ENCODE data around the gene MORC4.

MORC4 gene

DNA sequence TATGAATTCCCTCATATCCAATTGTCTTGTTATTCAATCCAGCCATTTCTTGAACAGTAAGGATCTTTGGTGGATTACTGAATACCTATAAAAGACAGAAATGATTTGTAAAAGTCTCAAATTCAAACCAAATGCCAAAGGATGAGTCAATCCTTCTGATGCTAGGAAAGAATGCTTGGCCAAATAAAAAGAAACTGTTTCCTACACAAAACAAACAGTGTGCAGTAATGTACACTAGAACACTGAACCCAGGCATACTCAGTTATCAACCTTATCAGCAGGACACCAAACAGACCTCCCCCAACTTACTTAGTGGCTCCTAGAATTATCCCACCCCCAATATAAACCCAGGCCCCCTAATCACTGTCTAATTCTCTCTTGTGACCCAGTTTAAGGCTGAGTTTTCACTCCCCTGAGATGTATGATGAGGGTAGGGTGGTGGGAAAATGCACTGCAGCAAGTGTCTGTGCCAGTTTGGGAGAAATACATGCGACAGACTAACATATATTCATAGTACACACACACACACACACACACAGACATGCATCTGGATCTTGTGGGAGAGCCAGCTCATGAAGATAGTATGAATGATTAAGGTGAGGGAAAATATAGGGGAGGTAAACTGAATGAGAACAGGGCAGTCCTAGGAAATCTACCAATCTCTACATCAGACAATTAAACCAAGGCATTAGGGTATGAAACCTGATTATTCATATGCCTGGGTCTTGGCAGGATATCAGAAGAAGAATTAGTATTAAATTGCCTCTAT lies 44.8 kb downstream of the MORC4 start:
- DNase-seq (ENCODE audit: low read depth), result no peak
- no peak overlapping the region for H3K4me3 ChIP-seq (ENCODE audit: low read depth, low read length)
- TF ChIP-seq, protein P1, sequence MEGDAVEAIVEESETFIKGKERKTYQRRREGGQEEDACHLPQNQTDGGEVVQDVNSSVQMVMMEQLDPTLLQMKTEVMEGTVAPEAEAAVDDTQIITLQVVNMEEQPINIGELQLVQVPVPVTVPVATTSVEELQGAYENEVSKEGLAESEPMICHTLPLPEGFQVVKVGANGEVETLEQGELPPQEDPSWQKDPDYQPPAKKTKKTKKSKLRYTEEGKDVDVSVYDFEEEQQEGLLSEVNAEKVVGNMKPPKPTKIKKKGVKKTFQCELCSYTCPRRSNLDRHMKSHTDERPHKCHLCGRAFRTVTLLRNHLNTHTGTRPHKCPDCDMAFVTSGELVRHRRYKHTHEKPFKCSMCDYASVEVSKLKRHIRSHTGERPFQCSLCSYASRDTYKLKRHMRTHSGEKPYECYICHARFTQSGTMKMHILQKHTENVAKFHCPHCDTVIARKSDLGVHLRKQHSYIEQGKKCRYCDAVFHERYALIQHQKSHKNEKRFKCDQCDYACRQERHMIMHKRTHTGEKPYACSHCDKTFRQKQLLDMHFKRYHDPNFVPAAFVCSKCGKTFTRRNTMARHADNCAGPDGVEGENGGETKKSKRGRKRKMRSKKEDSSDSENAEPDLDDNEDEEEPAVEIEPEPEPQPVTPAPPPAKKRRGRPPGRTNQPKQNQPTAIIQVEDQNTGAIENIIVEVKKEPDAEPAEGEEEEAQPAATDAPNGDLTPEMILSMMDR (IDR thresholded peaks at IDR 0.05; ENCODE audit: low read depth, low read length, missing control alignments), result no peak
- in situ Hi-C loops (cut with HindIII; ENCODE audit: low sequenced_read_pairs), result no loop called here

DNA sequence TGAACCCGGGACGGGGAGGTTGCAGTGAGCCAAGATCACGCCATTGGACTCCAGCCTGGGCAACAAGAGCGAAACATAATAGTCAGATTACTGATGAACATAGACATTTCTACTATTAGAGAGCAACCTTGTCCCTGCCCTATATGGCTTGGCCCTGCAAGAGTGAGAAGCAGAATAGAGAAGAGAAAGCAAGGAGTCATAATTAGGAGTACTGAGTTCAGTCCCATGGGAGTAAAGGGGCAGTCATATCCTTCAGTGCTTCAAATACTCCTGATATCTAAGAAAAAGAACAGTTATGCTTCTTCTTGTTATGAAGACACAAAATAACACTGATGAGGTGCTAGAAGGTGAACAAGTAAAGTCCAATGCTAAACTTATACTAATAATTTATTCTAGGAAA lies 46.0 kb downstream of the MORC4 start:
- no peak for DNase-seq (ENCODE audit: low read depth)
- in situ Hi-C loops (cut with HindIII; ENCODE audit: low sequenced_read_pairs), result no loop called here
- no peak overlapping the region for H3K4me3 ChIP-seq (ENCODE audit: low read depth, low read length)
- TF ChIP-seq, protein P1 (IDR thresholded peaks at IDR 0.05; ENCODE audit: low read depth, low read length, missing control alignments), result no peak

DNA sequence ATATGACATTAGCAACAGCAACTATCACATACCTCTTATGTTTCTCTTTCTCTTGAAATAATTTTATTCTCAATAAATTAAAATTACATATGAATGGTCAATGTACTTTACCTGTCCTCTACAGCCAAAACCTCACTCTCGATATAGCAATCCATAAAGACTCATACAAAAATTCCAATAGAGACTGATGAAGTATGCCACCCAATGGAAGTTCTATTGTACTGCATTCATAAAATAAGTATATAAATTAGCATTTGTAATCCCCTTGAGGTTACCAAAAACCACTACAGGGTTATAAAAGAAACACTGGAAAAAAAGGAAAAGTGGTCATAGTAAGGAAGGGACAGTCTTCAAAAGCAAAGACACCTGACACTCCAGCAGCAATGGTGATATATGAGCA lies 47.0 kb downstream of the MORC4 start:
- no peak overlapping the region for H3K4me3 ChIP-seq (ENCODE audit: low read depth, low read length)
- DNase-seq (ENCODE audit: low read depth), result no peak
- TF ChIP-seq, protein P1 (IDR thresholded peaks at IDR 0.05; ENCODE audit: low read depth, low read length, missing control alignments), result peak; percentile 26
- in situ Hi-C loops (cut with HindIII; ENCODE audit: low sequenced_read_pairs), result no loop called here

DNA sequence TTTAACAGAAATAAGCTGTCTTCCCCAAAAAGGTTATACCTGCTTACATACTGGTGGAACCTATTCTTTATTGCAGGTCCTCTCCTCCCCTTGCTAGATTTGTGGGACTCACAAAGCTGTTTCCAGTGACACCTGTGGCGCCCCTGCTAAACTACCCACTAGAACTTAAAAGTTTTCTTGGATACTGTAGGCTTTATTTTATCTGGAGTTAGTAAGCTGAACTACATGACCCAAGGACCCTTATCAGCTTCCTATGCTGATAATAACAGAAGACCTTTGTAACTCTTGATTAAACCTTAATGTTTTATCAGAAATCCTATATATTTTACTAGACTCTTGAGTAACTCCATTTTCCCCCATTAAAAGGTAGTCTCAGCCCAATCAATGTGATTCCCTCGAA lies 47.5 kb downstream of the MORC4 start:
- no peak for DNase-seq (ENCODE audit: low read depth)
- in situ Hi-C loops (cut with HindIII; ENCODE audit: low sequenced_read_pairs), result no loop called here
- H3K4me3 ChIP-seq (ENCODE audit: low read depth, low read length), result no peak overlapping the region
- TF ChIP-seq, protein P1 (IDR thresholded peaks at IDR 0.05; ENCODE audit: low read depth, low read length, missing control alignments), result no peak

DNA sequence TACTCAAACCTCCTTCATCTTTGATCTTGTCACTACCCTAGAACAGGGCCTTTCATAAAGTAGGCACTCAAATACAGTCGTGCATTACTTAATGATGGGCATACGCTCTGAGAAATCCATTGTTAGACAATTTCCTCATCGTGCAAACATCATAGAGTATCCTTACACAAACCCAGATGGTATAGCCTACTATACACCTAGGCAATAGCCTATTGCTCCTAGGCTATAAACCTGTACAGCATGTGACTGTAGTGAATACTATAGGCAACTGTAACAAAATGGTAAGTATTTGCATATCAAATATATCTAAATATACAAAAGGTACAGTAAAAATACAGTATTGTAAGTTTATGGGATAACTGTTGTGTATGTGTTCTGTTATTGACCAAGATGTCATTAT lies 47.9 kb downstream of the MORC4 start:
- TF ChIP-seq, protein P1 (IDR thresholded peaks at IDR 0.05; ENCODE audit: low read depth, low read length, missing control alignments), result no peak
- H3K4me3 ChIP-seq (ENCODE audit: low read depth, low read length), result no peak overlapping the region
- DNase-seq (ENCODE audit: low read depth), result no peak
- in situ Hi-C loops (cut with HindIII; ENCODE audit: low sequenced_read_pairs), result no loop called here

DNA sequence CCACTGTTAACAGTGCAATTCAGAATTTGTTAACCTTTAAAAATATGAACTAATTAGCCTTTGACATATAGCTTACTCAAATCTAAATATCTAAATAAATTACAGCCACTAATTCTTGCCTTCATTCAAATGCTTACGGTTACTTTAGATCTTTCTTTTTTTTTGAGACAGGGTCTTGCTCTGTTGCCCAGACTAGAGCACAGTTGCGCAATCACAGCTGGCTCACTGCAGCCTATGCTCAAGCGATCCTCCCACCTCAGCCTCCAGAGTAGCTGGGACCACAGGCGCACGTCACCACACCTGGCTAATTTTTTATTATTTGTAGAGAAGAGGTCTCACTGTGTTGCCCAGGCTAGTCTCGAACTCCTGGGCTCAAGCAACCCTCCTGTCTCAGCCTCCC lies 48.8 kb downstream of the MORC4 start:
- no peak overlapping the region for H3K4me3 ChIP-seq (ENCODE audit: low read depth, low read length)
- TF ChIP-seq, protein P1 (IDR thresholded peaks at IDR 0.05; ENCODE audit: low read depth, low read length, missing control alignments), result no peak
- no peak for DNase-seq (ENCODE audit: low read depth)
- in situ Hi-C loops (cut with HindIII; ENCODE audit: low sequenced_read_pairs), result no loop called here

Measured in astrocyte of the cerebellum (primary cell).